K562 (cell line): ENCODE results near the gene DLGAP1. TPM values are rescaled to one million over a fixed set of nuclear protein-coding genes. Genes with fewer than 3 reads are reported as not detected.

Experiments used
- BDP1 ChIP-seq: IDR thresholded peaks from 3 replicates; pipeline ENCODE4 v1.6.1; 2011; ENCODE audit not compliant: insufficient read length, insufficient read depth
- CEBPB ChIP-seq: fragments of 450-650 bp; IDR thresholded peaks from 2 replicates; pipeline ENCODE4 v1.6.1; 2016; ENCODE audit warnings: missing genetic modification characterization, missing compliant biosample characterization
- DMBX1 ChIP-seq: fragments of 250-450 bp; sonication (Bioruptor Pico); IDR thresholded peaks from 2 replicates; pipeline ENCODE4 v1.8.0; 2022; ENCODE audit warnings: inconsistent platforms, mild to moderate bottlenecking, moderate library complexity, borderline replicate concordance
- MCM7 ChIP-seq, 2 experiments: fragments of 450-650 bp; IDR thresholded peaks; 2 replicates each; pipeline ENCODE4 v1.6.1; 2016 to 2018
- MEF2D ChIP-seq: conservative IDR thresholded peaks from 2 replicates; pipeline ENCODE4 v1.6.1; 2016; ENCODE audit warnings: low read depth, missing genetic modification characterization, missing compliant biosample characterization
- MTA2 ChIP-seq: fragments of 450-650 bp; IDR thresholded peaks from 2 replicates; pipeline ENCODE4 v1.6.1; 2016; ENCODE audit warnings: low read depth
- NR4A1 ChIP-seq, 2 experiments: fragments of 250-450 bp in 1 of 2; fragments of 450-650 bp in 1 of 2; sonication (Bioruptor Pico) in 1 of 2; IDR thresholded peaks; 2 replicates each; pipeline versions ENCODE4 v1.4.0 to v1.6.1; 2016 to 2020; ENCODE audit warnings: mild to moderate bottlenecking in 2 of 2, missing compliant biosample characterization in 1 of 2, missing genetic modification characterization in 1 of 2, moderate library complexity in 1 of 2
- SMARCA4 ChIP-seq: fragments of 450-650 bp; IDR thresholded peaks from 2 replicates; pipeline ENCODE4 v1.6.1; 2016
- STAG1 ChIP-seq: sonication (generic); formaldehyde crosslinking; IDR thresholded peaks from 2 replicates; pipeline ENCODE4 v1.5.0; 2020; ENCODE audit warnings: missing genetic modification reagents, borderline replicate concordance
- TEAD4 ChIP-seq, 2 experiments: sonication (generic) in 1 of 2; formaldehyde crosslinking in 1 of 2; IDR thresholded peaks; 2 replicates each; pipeline versions ENCODE4 v1.6.1 to v1.8.0; 2012 to 2022; ENCODE audit warnings: borderline replicate concordance in 1 of 2, inconsistent platforms in 1 of 2, low read length in 1 of 2, mild to moderate bottlenecking in 1 of 2, missing genetic modification reagents in 1 of 2
- WHSC1 ChIP-seq: IDR thresholded peaks from one replicate; pipeline ENCODE4 v1.6.1; 2012; ENCODE audit warnings: low read length, control low read depth, inconsistent platforms
- ZNF77 ChIP-seq: fragments of 250-450 bp; sonication (Bioruptor Pico); IDR thresholded peaks from 2 replicates; pipeline ENCODE4 v1.5.0; 2020
- polyA plus RNA-seq, 8 experiments: library from polyadenylated mRNA; depleted of rRNA in 4 of 8; stranded (reverse) in 5 of 8; unstranded in 3 of 8; fragments of >200 nt; fragmentation: Nextera tagmentation in 2 of 8; fragmentation: Illumina TruSeq in 1 of 8; extraction: Ambion mirVana in 2 of 8; extraction: Trizol in 1 of 8; gene quantifications; 2 replicates each; pipeline versions ENCODE4 v1.2.1 to v1.2.3, GENCODE V29; 2011 to 2014; ENCODE audit warnings: inconsistent platforms in 1 of 8, missing spikeins in 1 of 8
- total RNA-seq, 7 experiments: library from RNA; depleted of rRNA in 6 of 7; stranded (reverse); fragments of >200 nt in 6 of 7; fragmentation: Illumina TruSeq in 2 of 7; extraction: Trizol in 2 of 7; gene quantifications; 2 replicates each; pipeline versions ENCODE4 v1.2.1 to v1.2.3, GENCODE V29; 2011 to 2021; ENCODE audit warnings: low replicate concordance in 1 of 7
- TF ChIP-seq, protein P1 (sequence below): fragments of 250-450 bp; sonication (Bioruptor Pico); IDR thresholded peaks from 2 replicates; pipeline ENCODE4 v1.4.0; 2020
- TF ChIP-seq, protein P2 (sequence below): fragments of 250-450 bp; sonication (Bioruptor Pico); IDR thresholded peaks from 2 replicates; pipeline ENCODE4 v1.8.0; 2022; ENCODE audit warnings: moderate library complexity, mild to moderate bottlenecking, inconsistent platforms
- TF ChIP-seq, protein P3 (sequence below): sonication (generic); formaldehyde crosslinking; IDR thresholded peaks from 2 replicates; pipeline ENCODE4 v1.8.0; 2023; ENCODE audit warnings: mild to moderate bottlenecking, missing genetic modification reagents

Gene DLGAP1
- total and polyA plus RNA-seq, 9 of the 15 experiments (the other 6 are each of a cell fraction or from before 2014, with no cell fraction given), result 0.04 to 0.22 (median 0.08) TPM

DNA sequence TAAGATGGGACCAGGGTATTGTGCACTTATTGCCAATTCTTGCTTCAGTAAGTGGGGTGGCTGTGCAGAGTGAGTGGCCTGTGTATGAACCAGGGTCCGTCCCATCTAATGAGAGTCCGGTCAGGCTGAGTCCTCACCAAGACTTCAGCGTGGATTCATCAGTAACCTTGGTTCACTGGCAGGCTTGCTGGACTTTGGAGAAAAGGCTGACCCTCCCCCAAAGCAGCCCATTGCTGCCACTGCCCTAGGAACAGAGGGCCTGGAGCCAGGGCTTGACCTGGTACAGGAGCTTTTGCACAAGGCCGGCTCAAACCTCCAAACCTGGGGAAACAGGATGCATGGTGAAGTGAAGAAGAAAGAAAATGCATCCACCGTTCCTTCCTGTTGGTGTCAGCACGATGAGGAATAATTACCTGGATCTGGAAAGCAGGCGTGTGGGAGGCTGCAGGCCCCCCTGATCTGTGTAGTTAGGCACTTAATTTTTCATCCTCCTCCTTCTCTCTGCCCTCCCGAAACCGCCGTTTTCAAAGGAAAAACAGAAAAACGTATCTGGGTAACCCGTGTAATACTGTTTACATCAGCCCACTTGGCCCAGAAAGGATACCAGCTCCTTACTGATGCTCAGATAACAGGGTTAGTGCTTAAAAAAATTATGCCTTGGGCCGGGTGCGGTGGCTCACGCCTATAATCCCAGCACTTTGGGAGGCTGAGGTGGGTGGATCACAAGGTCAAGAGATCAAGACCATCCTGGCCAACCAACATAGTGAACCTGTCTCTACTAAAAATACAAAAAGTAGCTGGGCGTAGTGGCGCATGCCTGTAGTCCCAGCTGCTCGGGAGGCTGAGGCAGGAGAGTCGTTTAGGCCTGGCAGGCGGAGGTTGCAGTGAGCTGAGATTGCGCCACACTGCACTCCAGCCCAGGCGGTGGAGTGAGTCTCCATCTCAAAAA is 857.4 kb downstream of the DLGAP1 start (continued):
- TF ChIP-seq BDP1 (no peak), ZNF77 (CRISPR knock-in tag) (no peak), MTA2 (no peak), TEAD4 (IDR thresholded peaks at IDR 0.05; ENCODE audit: low read length) (no peak), TEAD4 (CRISPR knock-in tag; IDR thresholded peaks at IDR 0.05; ENCODE audit: borderline replicate concordance) (0 out of 2 replicates have a peak, but pooled peaks have one; percentile 39), SMARCA4 (no peak), NR4A1 (CRISPR knock-in tag; IDR thresholded peaks at IDR 0.05) (no peak), NR4A1 (tag; IDR thresholded peaks at IDR 0.05) (peak; percentile 29; the same call in 1 of the 2 replicates), MCM7 (IDR thresholded peaks at IDR 0.05) (no peak), MEF2D (tag) (0 out of 2 replicates have a peak, but pooled peaks have one; percentile 23), CEBPB (tag) (peak; percentile 95), DMBX1 (CRISPR knock-in tag) (peak; percentile 91), WHSC1 (peak; percentile 88), STAG1 (no peak)
- TF ChIP-seq, protein P1, sequence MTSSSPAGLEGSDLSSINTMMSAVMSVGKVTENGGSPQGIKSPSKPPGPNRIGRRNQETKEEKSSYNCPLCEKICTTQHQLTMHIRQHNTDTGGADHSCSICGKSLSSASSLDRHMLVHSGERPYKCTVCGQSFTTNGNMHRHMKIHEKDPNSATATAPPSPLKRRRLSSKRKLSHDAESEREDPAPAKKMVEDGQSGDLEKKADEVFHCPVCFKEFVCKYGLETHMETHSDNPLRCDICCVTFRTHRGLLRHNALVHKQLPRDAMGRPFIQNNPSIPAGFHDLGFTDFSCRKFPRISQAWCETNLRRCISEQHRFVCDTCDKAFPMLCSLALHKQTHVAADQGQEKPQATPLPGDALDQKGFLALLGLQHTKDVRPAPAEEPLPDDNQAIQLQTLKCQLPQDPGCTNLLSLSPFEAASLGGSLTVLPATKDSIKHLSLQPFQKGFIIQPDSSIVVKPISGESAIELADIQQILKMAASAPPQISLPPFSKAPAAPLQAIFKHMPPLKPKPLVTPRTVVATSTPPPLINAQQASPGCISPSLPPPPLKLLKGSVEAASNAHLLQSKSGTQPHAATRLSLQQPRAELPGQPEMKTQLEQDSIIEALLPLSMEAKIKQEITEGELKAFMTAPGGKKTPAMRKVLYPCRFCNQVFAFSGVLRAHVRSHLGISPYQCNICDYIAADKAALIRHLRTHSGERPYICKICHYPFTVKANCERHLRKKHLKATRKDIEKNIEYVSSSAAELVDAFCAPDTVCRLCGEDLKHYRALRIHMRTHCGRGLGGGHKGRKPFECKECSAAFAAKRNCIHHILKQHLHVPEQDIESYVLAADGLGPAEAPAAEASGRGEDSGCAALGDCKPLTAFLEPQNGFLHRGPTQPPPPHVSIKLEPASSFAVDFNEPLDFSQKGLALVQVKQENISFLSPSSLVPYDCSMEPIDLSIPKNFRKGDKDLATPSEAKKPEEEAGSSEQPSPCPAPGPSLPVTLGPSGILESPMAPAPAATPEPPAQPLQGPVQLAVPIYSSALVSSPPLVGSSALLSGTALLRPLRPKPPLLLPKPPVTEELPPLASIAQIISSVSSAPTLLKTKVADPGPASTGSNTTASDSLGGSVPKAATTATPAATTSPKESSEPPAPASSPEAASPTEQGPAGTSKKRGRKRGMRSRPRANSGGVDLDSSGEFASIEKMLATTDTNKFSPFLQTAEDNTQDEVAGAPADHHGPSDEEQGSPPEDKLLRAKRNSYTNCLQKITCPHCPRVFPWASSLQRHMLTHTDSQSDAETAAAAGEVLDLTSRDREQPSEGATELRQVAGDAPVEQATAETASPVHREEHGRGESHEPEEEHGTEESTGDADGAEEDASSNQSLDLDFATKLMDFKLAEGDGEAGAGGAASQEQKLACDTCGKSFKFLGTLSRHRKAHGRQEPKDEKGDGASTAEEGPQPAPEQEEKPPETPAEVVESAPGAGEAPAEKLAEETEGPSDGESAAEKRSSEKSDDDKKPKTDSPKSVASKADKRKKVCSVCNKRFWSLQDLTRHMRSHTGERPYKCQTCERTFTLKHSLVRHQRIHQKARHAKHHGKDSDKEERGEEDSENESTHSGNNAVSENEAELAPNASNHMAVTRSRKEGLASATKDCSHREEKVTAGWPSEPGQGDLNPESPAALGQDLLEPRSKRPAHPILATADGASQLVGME, result 0 out of 2 replicates have a peak, but pooled peaks have one; percentile 55
- TF ChIP-seq, protein P2, sequence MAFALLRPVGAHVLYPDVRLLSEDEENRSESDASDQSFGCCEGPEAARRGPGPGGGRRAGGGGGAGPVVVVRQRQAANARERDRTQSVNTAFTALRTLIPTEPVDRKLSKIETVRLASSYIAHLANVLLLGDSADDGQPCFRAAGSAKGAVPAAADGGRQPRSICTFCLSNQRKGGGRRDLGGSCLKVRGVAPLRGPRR (CRISPR knock-in tag), result peak; percentile 48; the same call in 1 of the 2 replicates
- TF ChIP-seq, protein P3, sequence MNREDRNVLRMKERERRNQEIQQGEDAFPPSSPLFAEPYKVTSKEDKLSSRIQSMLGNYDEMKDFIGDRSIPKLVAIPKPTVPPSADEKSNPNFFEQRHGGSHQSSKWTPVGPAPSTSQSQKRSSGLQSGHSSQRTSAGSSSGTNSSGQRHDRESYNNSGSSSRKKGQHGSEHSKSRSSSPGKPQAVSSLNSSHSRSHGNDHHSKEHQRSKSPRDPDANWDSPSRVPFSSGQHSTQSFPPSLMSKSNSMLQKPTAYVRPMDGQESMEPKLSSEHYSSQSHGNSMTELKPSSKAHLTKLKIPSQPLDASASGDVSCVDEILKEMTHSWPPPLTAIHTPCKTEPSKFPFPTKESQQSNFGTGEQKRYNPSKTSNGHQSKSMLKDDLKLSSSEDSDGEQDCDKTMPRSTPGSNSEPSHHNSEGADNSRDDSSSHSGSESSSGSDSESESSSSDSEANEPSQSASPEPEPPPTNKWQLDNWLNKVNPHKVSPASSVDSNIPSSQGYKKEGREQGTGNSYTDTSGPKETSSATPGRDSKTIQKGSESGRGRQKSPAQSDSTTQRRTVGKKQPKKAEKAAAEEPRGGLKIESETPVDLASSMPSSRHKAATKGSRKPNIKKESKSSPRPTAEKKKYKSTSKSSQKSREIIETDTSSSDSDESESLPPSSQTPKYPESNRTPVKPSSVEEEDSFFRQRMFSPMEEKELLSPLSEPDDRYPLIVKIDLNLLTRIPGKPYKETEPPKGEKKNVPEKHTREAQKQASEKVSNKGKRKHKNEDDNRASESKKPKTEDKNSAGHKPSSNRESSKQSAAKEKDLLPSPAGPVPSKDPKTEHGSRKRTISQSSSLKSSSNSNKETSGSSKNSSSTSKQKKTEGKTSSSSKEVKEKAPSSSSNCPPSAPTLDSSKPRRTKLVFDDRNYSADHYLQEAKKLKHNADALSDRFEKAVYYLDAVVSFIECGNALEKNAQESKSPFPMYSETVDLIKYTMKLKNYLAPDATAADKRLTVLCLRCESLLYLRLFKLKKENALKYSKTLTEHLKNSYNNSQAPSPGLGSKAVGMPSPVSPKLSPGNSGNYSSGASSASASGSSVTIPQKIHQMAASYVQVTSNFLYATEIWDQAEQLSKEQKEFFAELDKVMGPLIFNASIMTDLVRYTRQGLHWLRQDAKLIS (CRISPR knock-in tag), result no peak
